ENCODE data around the gene MANBA. TPM values are rescaled to one million over a fixed set of nuclear protein-coding genes. Genes with fewer than 3 reads are reported as not detected.

Gene MANBA
- total RNA-seq, 6 experiments from 2014 or later: 11.3 to 18.2 (median 13.9) TPM

DNA sequence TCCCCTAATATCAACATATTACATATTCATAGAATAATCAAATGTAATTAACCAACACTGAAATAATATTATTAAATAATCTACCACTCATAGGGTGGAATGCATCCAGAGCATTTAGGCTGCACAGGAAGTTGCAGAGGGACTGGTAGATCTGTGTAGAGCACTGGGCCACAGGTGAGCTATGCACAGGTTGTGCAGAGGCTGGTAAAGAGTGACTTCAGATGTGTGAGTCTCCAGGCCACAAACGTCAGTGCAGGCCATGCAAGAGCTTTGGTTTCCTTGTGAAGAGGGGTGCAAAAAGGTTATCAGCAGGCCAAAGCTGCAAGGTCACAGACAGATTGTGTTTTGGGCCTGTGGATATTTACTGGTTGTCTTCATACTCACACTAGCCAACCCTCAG, 25.5 kb upstream of the MANBA start:
- DNase-seq (no peak), ATAC-seq (peak in 1 of 4 donors; percentile 11)
- H3K9me3 ChIP-seq: no peaks in the 10 kb centered on the region
- H3K36me3 ChIP-seq: no peaks in the 10 kb centered on the region
- WGBS (ENCODE audit: insufficient coverage, low coverage, low lambda C conversion rate, missing lambda C conversion rate): 0% methylated on average over 1 of the region's 1 CpG
- H3K27ac ChIP-seq: no peak overlapping the region
- H3K4me3 ChIP-seq: no peak overlapping the region
- intact Hi-C loops (cut with DNase I): no loop called here
- no peaks in the 10 kb centered on the region for H3K27me3 ChIP-seq
- H3K4me1 ChIP-seq: no peaks in the 10 kb centered on the region
- TF ChIP-seq POLR2A (IDR thresholded peaks at IDR 0.05) (no peak), CTCF (IDR thresholded peaks at IDR 0.05) (no peak)

DNA sequence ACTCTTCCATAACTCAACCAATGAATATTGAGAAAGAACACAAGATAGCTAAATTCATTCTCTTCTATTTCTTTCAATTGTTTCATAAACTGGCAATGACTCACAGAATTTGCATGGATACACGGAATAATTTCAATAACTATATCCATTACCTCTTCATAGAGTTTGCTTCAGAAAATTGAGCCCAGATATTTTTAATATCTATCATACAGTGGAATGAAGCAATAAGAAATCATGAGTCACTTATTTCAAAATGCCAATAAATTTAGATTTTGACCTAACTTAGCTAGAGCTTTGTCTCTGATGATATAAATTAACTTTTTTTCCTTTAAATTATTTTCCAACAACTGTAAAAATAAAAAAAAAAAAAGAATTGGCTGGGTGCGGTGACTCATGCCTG, 22.2 kb upstream of the MANBA start:
- Histone ChIP-seq H3K27me3 (no peaks in the 10 kb centered on the region), H3K36me3 (no peaks in the 10 kb centered on the region), H3K4me1 (peaks cover 0 to 5% (median 0%) of the 10 kb centered on the region in 4 donors), H3K4me3 (no peak overlapping the region), H3K27ac (no peak overlapping the region), H3K9me3 (no peaks in the 10 kb centered on the region)
- DNase-seq: no peak
- intact Hi-C loops (cut with DNase I): no loop called here
- TF ChIP-seq POLR2A (IDR thresholded peaks at IDR 0.05): no peak
- no peak for ATAC-seq
- WGBS (ENCODE audit: insufficient coverage, low coverage, low lambda C conversion rate, missing lambda C conversion rate): 88% methylated on average over 2 of the region's 2 CpGs

GRCh38 chr4:102781570-102781969, 20.8 kb upstream of the MANBA start:
- intact Hi-C loops (cut with DNase I): no loop called here
- H3K27me3 ChIP-seq: no peaks in the 10 kb centered on the region
- ATAC-seq (no peak), DNase-seq (no peak)
- no peak overlapping the region for H3K4me3 ChIP-seq
- H3K27ac ChIP-seq: no peak overlapping the region
- no peaks in the 10 kb centered on the region for H3K9me3 ChIP-seq
- WGBS (ENCODE audit: insufficient coverage, low coverage, low lambda C conversion rate, missing lambda C conversion rate): 80% methylated on average over 1 of the region's 1 CpG
- TF ChIP-seq CTCF (IDR thresholded peaks at IDR 0.05) (no peak), POLR2A (IDR thresholded peaks at IDR 0.05) (no peak)
- H3K36me3 ChIP-seq: no peaks in the 10 kb centered on the region
- H3K4me1 ChIP-seq: peaks cover 0 to 5% (median 0%) of the 10 kb centered on the region in 4 donors

DNA sequence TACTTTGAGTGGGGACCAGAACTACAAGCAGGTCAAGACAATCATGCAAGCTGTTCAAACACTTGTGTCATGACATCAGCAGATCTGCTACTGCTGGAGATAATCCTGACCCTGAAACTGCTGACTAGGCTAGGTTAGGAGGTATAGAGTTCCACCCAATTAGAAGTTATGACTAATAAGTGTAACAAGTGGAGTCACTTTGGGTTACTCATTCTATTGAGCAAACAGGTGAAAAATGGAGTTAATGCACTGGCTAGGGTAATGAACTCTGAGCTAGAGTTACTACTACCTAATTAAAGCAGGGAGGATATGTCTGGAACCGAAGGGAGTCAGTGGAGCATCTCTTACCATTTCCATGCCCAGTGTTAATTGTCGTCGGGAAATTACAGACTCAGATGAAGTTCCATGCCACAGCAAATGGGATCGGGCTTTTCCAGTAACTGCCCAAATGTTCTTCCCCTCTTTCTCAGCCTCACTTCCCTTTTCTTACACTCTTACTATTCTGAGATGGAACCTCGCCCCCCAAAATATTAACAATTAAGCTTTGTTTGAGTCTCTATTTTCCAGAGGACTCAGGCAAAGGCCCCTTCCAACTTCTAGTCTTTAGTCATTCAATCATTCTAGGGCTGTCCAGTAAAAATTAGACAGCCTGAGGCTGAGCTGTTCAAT, 19.8 kb upstream of the MANBA start:
- TF ChIP-seq POLR2A (IDR thresholded peaks at IDR 0.05) (no peak), CTCF (IDR thresholded peaks at IDR 0.05) (no peak)
- Histone ChIP-seq H3K9me3 (no peaks in the 10 kb centered on the region), H3K4me1 (peaks cover 0 to 5% (median 0%) of the 10 kb centered on the region in 4 donors), H3K4me3 (no peak overlapping the region), H3K27me3 (no peaks in the 10 kb centered on the region), H3K36me3 (no peaks in the 10 kb centered on the region), H3K27ac (no peak overlapping the region)
- intact Hi-C loops (cut with DNase I): no loop called here
- no peak for DNase-seq
- WGBS (ENCODE audit: insufficient coverage, low coverage, low lambda C conversion rate, missing lambda C conversion rate): 74% methylated on average over 5 of the region's 5 CpGs
- ATAC-seq: peak in 2 of 4 donors; percentile 54 to 83

- no peak overlapping the region for H3K4me3 ChIP-seq
- ATAC-seq: peak in 1 of 4 donors; percentile 11
- DNase-seq: no peak
- 42% methylated on average over 2 of the region's 4 CpGs for WGBS (ENCODE audit: insufficient coverage, low coverage, low lambda C conversion rate, missing lambda C conversion rate)
- intact Hi-C loops (cut with DNase I): no loop called here
- TF ChIP-seq CTCF (IDR thresholded peaks at IDR 0.05): no peak
- TF ChIP-seq POLR2A (IDR thresholded peaks at IDR 0.05): no peak
- no peaks in the 10 kb centered on the region for H3K27me3 ChIP-seq
- peaks cover 0 to 5% (median 0%) of the 10 kb centered on the region in 4 donors for H3K4me1 ChIP-seq
- H3K9me3 ChIP-seq: no peaks in the 10 kb centered on the region
- no peaks in the 10 kb centered on the region for H3K36me3 ChIP-seq
- no peak overlapping the region for H3K27ac ChIP-seq
Observed at GRCh38 chr4:102779204-102779603, 18.4 kb upstream of the MANBA start.
